ENCODE data around the gene TMEM108.

DNA sequence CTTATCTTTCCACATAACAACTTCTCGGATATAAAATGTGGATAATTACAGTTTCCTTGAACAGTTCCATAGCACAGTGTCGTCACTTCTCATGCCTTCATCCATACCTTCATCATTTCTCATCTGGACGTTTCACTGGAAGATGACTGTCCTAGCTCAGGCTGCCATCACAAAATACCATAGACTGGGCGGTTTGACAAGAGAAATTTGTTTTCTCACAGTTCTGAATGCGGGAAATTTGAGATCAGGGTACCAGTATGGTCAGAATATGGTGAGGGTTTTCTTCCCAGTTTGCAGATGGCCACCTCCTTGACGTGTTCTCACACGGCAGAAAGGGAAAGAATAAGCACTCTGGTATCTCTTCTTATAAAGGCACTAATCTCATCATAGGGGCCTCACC lies 42.8 kb downstream of the TMEM108 start:
- TF ChIP-seq, protein P1, sequence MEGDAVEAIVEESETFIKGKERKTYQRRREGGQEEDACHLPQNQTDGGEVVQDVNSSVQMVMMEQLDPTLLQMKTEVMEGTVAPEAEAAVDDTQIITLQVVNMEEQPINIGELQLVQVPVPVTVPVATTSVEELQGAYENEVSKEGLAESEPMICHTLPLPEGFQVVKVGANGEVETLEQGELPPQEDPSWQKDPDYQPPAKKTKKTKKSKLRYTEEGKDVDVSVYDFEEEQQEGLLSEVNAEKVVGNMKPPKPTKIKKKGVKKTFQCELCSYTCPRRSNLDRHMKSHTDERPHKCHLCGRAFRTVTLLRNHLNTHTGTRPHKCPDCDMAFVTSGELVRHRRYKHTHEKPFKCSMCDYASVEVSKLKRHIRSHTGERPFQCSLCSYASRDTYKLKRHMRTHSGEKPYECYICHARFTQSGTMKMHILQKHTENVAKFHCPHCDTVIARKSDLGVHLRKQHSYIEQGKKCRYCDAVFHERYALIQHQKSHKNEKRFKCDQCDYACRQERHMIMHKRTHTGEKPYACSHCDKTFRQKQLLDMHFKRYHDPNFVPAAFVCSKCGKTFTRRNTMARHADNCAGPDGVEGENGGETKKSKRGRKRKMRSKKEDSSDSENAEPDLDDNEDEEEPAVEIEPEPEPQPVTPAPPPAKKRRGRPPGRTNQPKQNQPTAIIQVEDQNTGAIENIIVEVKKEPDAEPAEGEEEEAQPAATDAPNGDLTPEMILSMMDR (IDR thresholded peaks at IDR 0.05; ENCODE audit: borderline replicate concordance, extremely low read depth, low read length, poor library complexity, severe bottlenecking): no peak
- no peak for TF ChIP-seq EZH2 (IDR thresholded peaks at IDR 0.05; ENCODE audit: borderline replicate concordance, low read depth, low read length, severe bottlenecking)

All from DND-41 (cell line).